GM21390 (cell line): Measurements from ENCODE around the gene EPSTI1.

Experiments
- ATAC-seq: cut with Tn5 transposase; IDR thresholded peaks from one replicate; pipeline ENCODE4 v1.9.1; 2021; ENCODE audit not compliant: unreplicated experiment

The EPSTI1 gene

GRCh38 chr13:42852136-42852535, 139.9 kb downstream of the EPSTI1 start:
- no peak for ATAC-seq

GRCh38 chr13:42849200-42849599, 142.8 kb downstream of the EPSTI1 start:
- ATAC-seq = no peak

GRCh38 chr13:42847891-42848663, 144.0 kb downstream of the EPSTI1 start:
- ATAC-seq = no peak

GRCh38 chr13:42836930-42837690, 154.9 kb downstream of the EPSTI1 start:
- ATAC-seq = no peak
